MG63 (cell line): ENCODE results near the gene ZFHX3. TPM values are rescaled to one million over a fixed set of nuclear protein-coding genes. Genes with fewer than 3 reads are reported as not detected.

Experiments
- DNase-seq: peaks from one replicate; pipeline ENCODE4 v3.0.0-alpha.2; 2020
- H3K27me3 ChIP-seq: fragments of 250-450 bp; sonication (Bioruptor Pico); 2 replicates; pipeline ENCODE4 v1.5.1; 2020; ENCODE audit warnings: mild to moderate bottlenecking, moderate library complexity
- H3K36me3 ChIP-seq: fragments of 250-450 bp; sonication (Bioruptor Pico); 2 replicates; pipeline ENCODE4 v1.5.1; 2020; ENCODE audit warnings: mild to moderate bottlenecking, moderate library complexity
- H3K4me3 ChIP-seq: fragments of 250-450 bp; sonication (Bioruptor Pico); 2 replicates; pipeline ENCODE4 v1.5.1; 2020; ENCODE audit warnings: mild to moderate bottlenecking, moderate library complexity
- H3K9me3 ChIP-seq: fragments of 250-450 bp; sonication (Bioruptor Pico); 2 replicates; pipeline ENCODE4 v1.5.1; 2020; ENCODE audit warnings: mild to moderate bottlenecking, moderate library complexity
- total RNA-seq: library from RNA; depleted of rRNA; stranded (reverse); fragments of >200 nt; shearing (Covaris generic); gene quantifications from 2 replicates; pipeline ENCODE4 v1.2.3, GENCODE V29; 2014; ENCODE audit warnings: low replicate concordance

ZFHX3 gene
- total RNA-seq, 1 experiment from 2014 or later, result 0.89 TPM

DNA sequence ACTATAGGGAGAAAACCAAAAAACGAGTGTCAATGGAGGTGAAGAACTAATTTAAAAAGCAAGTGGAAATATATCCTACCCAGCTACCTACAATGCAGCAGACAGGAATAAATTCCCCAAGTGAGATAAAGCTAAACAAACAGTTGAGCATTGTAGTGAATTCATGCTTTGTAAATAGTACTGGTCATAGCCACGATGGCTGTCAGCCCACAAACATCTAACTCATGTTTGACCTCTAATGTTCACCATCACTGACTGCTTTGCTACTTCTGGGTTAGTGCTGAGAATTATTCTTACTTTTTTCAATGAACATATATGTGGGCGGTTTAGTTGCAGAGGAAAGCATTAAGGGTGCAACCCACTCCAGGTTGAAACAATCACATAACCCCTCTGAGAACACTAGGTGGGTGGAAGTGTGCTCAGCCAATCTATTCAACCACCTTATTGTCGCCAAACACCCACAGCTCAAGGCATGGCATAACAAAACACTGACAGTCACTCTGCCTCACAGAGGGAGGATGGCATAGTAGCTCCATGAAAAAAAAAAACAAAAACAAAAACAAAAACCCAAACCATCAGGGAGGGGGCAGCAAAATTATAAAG is 264.1 kb downstream of the ZFHX3 start:
- no peaks in the 10 kb centered on the region for H3K9me3 ChIP-seq
- peak; percentile 30 for DNase-seq
- no peaks in the 10 kb centered on the region for H3K27me3 ChIP-seq
- no peaks in the 10 kb centered on the region; the same call in none of the 2 replicates for H3K36me3 ChIP-seq
- no peak overlapping the region for H3K4me3 ChIP-seq

DNA sequence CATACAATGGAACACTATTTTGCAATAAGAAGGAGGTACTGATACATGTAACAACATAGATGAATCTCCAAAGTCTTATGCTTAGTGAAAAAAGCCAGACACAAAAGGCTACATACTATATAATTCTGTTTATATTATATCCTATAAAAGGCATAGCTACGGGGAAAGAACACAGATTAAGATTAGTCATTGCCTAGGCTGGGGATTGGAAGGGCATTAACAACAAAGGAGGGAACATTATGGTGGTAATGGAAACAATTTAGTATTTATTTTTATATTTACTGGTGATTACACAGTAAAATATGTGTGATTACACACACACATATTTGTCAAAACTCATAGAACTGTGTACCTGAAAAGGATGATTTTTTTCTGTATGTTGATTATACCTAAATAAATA is 278.1 kb downstream of the ZFHX3 start:
- no peak for DNase-seq
- H3K4me3 ChIP-seq, result no peak overlapping the region
- H3K9me3 ChIP-seq, result no peaks in the 10 kb centered on the region
- H3K27me3 ChIP-seq, result no peaks in the 10 kb centered on the region
- H3K36me3 ChIP-seq, result no peaks in the 10 kb centered on the region

DNA sequence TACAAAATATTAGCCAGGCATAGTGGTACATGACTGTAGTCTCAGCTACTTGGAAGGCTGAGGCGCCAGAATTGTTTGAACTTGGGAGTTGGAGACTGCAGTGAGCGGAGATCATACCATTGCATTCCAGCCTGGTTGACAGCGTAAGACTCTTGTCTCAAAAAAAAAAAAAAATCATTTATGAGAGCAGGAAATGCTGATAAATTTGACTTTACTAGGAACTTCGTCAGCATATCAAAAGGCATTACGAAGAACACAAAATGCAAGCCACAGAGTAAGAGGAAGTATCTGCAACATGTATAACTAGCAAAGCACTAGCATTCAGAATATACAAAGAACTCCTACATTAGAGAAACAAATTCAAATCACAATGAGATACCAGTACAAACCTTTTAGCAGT is 279.3 kb downstream of the ZFHX3 start:
- H3K36me3 ChIP-seq, result no peaks in the 10 kb centered on the region
- H3K9me3 ChIP-seq, result no peaks in the 10 kb centered on the region
- H3K27me3 ChIP-seq, result no peaks in the 10 kb centered on the region
- H3K4me3 ChIP-seq, result no peak overlapping the region
- DNase-seq, result no peak

DNA sequence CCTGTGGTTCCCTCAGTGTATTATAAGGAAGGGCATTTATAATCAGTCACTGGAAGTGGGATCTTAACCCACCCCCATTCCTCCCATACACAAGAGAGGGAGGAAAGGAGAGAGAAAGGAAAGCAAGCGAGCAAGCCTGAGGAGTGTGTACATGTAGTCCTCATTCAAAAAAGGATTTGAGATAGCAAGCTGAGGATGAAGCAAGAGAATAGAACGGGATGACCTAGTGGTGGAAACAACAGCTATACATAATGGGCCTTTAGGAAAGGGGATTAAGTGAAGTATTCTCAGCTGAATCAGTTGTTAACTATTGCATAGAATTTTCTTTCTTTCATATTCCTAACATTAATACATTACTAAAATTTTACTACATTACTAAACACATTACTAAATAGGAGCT is 281.4 kb downstream of the ZFHX3 start:
- no peaks in the 10 kb centered on the region for H3K9me3 ChIP-seq
- no peaks in the 10 kb centered on the region for H3K36me3 ChIP-seq
- H3K4me3 ChIP-seq, result no peak overlapping the region
- H3K27me3 ChIP-seq, result no peaks in the 10 kb centered on the region
- DNase-seq, result no peak

DNA sequence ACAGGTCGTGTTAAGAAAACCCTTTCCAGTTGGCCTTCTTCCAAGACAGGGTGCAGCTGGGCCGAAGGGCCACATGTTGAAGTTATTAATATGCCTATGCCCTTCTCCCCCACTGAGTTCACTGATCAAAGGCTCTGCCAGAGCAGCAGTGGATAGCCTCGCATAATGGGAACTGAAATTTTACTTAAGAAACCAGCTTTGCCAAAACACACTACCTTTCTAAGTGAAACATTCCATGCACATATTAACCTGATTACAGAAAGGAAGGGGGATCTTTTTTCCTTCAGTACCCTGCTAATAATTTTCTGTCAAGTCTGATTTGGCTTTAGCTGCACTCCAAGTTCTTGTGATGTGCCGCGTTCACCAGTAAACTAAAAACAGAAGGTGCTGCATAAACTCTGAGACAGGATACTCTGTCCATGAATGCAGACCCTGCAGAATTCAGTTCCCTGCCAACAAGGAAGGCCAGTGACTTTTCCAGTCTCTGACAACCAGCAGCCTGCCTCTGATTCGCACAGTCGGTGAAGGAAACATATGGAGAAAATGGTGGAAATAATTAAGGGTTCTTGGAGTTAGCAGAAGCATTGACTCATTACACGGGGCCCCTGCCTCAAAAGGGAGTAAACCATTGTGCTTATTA is 283.8 kb downstream of the ZFHX3 start:
- no peaks in the 10 kb centered on the region for H3K27me3 ChIP-seq
- DNase-seq, result no peak
- H3K36me3 ChIP-seq, result no peaks in the 10 kb centered on the region
- no peaks in the 10 kb centered on the region for H3K9me3 ChIP-seq
- no peak overlapping the region for H3K4me3 ChIP-seq

DNA sequence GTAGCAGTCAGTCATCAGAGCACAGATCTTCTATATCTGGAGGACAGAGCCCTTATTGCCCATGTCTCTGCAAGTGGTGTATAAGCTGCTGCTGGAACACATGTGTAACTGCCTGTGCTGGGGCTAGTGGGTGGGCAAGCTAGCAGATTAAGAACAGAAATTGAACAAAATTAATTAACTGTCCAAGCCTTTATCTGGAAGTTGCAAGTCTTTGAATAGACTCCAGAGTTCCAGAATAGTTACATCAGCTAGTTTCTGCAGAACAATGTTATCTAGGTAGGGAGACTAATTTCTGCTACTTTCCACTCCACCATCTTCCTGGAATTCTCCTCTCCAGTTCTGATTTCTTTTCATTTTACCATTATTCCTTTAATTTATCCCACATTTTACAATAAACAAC is 287.3 kb downstream of the ZFHX3 start:
- no peak for DNase-seq
- Histone ChIP-seq H3K4me3 (no peak overlapping the region), H3K27me3 (no peaks in the 10 kb centered on the region), H3K9me3 (peaks cover 6% of the 10 kb centered on the region), H3K36me3 (no peaks in the 10 kb centered on the region)

DNA sequence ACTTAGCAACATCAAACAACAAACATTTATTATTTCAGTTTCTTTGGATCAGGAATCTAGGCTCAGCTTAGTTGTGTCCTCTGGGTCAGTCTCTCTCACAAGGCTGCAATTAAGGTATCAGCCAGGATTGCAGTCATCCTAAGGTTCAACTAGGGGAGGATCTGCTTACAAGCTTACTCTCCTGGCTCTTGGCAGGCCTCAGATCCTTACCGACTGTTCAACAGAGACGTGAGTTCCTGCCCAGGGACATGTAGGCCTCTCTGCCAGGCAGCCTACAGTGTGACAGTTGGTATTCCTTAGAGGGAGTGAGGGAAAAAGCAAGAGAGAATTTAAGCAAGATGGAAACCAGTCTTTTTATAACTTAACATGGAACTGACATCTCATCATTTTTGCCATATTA is 294.0 kb downstream of the ZFHX3 start:
- Histone ChIP-seq H3K27me3 (no peaks in the 10 kb centered on the region), H3K4me3 (no peak overlapping the region), H3K36me3 (no peaks in the 10 kb centered on the region), H3K9me3 (peaks cover 6% of the 10 kb centered on the region)
- DNase-seq, result no peak

DNA sequence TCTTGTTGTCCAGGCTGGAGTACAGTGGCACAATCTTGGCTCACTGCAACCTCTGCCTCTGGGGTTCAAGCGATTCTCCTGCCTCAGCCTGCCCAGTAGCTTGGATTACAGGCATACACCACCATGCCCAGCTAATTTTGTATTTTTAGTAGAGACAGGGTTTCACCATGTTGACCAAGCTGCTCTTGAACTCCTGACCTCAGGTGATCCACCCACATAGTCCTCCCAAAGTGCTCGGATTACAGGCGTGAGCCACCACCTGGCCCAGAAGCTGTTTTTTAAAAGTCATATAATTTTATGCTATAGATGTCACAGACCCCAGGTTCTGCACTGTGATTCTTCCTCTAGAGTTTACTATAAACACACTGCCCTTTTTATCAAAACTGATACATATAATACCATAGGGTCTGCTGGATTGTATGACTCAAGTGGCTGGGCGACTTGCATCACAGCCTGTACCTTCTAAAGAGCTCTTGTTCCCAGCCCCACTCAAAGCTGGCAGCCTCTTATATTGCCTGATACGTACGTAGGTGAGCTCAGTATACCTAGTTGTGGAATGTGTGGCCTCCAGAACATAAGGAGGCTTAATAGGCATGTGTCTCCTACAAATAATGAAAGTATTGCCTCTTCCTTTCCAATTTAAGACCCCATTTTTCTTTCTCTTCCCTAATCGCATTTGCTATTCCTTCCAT is 295.8 kb downstream of the ZFHX3 start:
- H3K4me3 ChIP-seq, result no peak overlapping the region
- H3K36me3 ChIP-seq, result no peaks in the 10 kb centered on the region
- H3K27me3 ChIP-seq, result no peaks in the 10 kb centered on the region
- no peaks in the 10 kb centered on the region for H3K9me3 ChIP-seq
- DNase-seq, result no peak

DNA sequence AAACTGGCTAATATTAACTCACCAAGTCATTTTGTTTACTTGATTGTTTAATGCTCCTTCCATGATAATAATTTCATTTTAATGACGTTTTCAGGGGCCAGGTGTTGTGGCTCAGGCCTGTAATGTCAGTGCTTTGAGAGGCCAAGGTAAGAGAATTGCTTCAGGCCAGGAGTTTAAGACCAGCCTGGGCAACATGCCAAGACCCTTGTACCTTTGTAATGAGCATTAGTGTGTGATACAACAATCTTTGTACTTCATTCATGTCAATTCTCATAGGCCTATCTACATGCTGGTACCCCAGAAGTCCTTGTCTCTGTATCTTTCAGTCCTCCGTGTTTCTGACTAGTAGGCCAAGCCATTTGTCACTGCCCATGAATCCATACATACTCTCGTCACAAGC is 296.9 kb downstream of the ZFHX3 start:
- no peak for DNase-seq
- Histone ChIP-seq H3K4me3 (no peak overlapping the region), H3K27me3 (no peaks in the 10 kb centered on the region), H3K36me3 (no peaks in the 10 kb centered on the region), H3K9me3 (no peaks in the 10 kb centered on the region)

DNA sequence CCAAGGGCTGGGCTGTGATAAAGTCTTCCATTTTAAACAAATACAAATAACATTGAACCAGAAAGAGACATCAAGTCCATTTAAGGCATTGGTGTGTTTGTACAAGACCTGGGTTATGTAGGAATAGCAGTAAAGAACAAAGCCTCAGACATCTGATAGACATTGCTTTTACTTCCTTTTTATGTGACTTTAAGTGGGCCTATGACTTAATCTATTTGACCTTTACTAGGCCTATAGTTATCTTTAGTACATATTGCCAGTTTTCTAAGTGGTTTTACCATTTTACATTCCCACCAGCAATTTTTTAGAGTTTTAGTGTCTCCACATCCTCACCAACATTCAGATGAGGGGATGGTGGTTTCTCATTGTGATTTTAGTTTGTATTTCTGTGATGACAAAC is 298.8 kb downstream of the ZFHX3 start:
- Histone ChIP-seq H3K36me3 (no peaks in the 10 kb centered on the region), H3K4me3 (no peak overlapping the region), H3K9me3 (no peaks in the 10 kb centered on the region), H3K27me3 (no peaks in the 10 kb centered on the region)
- DNase-seq, result no peak

DNA sequence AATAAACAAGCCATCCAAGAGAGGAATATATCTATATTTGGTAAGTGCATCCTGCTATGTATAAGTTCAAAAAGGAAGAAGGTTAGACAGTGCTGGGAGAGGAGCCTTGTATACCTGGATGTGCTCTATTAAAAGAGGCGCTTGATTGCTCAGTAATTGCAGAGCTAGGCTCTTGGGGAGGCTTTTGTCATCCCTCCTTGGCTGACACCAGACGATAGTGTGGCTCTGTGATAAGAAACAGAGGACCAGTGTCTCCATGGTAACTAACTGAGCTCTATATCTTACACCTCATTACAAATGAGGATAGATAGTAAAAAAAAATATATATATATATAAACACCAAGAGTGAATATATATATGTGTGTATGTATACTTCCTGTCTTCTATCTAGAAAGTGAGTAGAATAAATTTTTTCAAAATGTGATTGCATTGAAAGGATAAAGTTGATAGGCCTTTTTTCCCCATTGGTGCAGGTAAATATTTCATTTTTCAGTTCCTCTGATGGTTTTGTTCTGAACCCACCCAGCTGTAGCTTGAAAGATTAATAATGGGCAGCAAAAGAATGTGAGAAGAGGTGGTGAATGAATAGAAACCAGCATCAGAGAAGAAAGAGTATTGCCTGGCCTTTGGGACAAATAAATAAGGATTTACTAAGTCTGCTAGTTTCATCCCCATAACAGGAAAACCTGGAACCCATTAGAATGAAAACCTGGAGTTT is 303.7 kb downstream of the ZFHX3 start:
- H3K4me3 ChIP-seq, result no peak overlapping the region
- no peaks in the 10 kb centered on the region for H3K9me3 ChIP-seq
- H3K36me3 ChIP-seq, result no peaks in the 10 kb centered on the region
- DNase-seq, result no peak
- no peaks in the 10 kb centered on the region for H3K27me3 ChIP-seq

DNA sequence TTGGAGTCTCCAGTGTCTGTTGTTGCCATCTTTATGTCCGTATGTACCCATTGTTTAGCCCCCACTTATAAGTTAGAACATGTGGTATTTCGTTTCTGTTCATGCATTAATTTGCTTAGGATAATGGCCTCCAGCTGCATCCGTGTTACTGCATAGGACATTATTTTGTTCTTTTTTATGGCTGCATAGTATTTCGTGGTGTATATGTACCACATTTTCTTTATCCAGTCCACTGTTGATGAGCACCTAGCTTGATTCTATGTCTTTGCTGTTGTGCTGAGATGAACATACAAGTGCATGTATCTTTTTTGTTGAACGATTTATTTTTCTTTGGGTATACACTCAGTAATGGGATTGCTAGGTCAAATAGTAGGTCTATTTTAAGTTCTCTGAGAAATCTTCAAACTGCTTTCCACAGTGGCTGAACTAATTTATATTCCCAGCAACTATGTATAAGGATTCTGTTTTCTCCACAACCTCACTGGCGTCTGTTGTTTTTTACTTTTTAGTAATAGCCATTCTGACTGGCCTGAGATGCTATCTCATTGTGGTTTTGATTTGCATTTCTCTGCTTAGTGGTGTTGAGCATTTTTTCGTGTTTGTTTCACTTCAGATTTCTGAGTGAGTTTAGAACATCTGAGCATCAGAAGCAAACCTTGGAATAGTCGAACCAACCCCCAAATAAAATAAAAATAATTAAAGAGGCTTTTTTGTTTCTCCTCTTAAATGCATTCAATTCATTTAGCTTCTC is 304.7 kb downstream of the ZFHX3 start:
- Histone ChIP-seq H3K27me3 (no peaks in the 10 kb centered on the region), H3K4me3 (no peak overlapping the region), H3K9me3 (no peaks in the 10 kb centered on the region), H3K36me3 (no peaks in the 10 kb centered on the region)
- no peak for DNase-seq

DNA sequence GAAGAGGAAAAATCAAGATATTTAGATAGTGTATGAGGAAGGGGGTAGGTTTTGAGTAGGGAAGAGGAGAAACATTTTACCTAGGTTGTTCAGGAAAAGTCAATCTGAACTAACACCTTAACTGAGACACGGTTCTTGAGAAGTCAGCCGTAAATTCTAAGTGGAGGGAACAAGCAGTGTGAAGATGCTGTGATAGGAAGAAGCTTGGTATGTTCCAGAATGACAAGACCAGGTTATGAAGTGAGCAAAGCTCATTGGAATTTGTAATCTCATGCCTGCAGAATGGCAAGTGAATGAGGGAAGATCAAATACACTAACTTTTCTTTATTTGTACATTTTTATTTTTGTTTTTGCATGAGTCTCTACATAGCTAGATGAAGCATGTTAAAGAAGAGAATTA is 307.6 kb downstream of the ZFHX3 start:
- Histone ChIP-seq H3K27me3 (no peaks in the 10 kb centered on the region), H3K9me3 (no peaks in the 10 kb centered on the region), H3K36me3 (no peaks in the 10 kb centered on the region), H3K4me3 (no peak overlapping the region)
- no peak for DNase-seq

DNA sequence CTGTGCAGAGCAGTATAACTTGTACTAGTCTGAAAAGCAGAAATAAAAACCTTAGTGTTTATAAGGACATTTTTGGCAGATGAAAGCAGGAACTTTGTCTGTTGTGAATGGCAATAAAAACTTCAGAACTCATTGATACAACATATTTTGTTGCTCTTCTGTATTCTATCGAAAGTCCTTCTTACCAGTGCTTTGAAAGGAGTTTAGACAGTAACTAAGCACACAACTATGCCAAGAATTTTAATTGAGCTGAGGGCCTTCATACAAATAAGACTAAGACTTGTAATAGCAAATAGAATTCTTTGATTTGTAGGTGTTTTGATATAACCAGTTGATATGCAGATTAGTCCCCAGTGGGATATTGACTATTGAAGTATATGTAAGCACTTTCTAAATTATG is 308.4 kb downstream of the ZFHX3 start:
- Histone ChIP-seq H3K36me3 (no peaks in the 10 kb centered on the region), H3K4me3 (no peak overlapping the region), H3K9me3 (no peaks in the 10 kb centered on the region), H3K27me3 (no peaks in the 10 kb centered on the region)
- no peak for DNase-seq

DNA sequence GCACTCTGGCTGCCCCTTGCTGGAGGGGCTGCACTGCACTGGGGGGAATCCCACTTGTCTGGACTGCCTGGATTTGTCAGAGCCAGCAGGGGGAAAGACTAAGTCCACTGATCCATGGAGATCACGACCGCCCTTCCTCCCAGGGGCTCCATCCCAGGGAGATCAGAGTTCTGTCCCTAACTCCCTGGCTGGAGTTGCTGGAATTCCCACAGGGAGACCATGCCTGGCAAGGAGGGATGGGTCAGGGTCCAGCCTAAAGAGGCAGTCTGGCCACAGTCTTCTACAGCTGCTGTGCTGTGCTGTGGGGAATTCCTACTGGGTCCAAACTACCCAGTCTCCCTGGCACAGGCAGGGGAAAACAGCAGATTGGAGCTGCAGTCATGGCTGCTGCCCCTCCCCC is 311.9 kb downstream of the ZFHX3 start:
- no peaks in the 10 kb centered on the region for H3K9me3 ChIP-seq
- no peaks in the 10 kb centered on the region for H3K36me3 ChIP-seq
- DNase-seq, result no peak
- H3K4me3 ChIP-seq, result no peak overlapping the region
- H3K27me3 ChIP-seq, result no peaks in the 10 kb centered on the region
